ENCODE results near the gene CFAP251. TPM values are rescaled to one million over a fixed set of nuclear protein-coding genes. Genes with fewer than 3 reads are reported as not detected.

CFAP251 gene
- total and polyA plus RNA-seq, 10 of the 15 experiments (the other 5 are each of a cell fraction or from before 2014, with no cell fraction given) = 0.10 to 0.97 (median 0.64) TPM

DNA sequence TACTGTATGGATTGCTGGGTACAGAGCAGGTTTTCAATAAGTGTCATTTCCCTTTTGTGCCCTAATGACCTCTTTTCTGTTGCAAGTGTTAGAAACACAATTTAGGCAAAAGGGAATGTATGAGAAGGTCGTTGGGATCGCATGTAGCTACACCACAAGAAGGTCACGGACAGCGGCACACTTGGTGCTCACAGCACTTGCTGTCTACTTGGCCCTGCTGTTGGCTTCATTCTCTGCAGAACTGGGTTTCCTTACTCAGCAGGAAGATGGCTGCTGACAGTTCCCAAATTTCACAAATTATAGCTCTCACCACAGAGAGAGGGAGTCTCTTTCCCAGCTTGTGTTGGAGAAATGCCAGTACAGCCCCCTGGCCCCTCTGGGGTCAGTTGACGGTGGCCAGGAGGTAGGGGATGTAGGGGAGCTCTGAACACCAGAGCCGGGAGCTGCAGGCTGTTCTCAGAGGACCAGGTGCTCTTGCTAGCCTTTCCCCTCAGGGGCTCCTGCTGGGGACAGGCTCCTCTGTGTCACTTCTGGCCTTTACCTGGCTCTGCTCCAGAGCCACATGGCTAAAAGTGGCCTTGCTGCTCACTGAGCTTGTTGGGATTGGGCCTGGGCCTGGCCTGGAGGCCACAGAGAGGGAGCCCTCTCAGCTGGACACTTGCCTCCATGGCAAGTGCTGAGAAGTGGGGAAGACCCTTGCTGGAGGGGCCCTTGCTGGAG lies 52.3 kb downstream of the CFAP251 start:
- ATAC-seq = no peak
- SMC1A ChIA-PET (ENCODE audit: uncharacterized antibody, unreplicated experiment) = interaction anchor here (1.6 kb wide), 1 partner anchor 9 kb away, joined by 4 read pairs; no protein-coding TSS in a partner anchor
- no peak overlapping the region for H3K4me2 ChIP-seq (ENCODE audit: control insufficient read depth, insufficient read depth)
- no peak for DNase-seq (ENCODE audit: low read depth, low spot score)
- no TSS peak for BruUV-seq (replicated peaks)
- H3K9me3 ChIP-seq (replicated peaks; ENCODE audit: control insufficient read depth, insufficient read depth, low read length) = peaks cover 8% of the 10 kb centered on the region; the same call in 2 of the 3 replicates
- H3K79me2 ChIP-seq (ENCODE audit: control insufficient read depth, insufficient read depth, low read length) = no peaks in the 10 kb centered on the region
- no peaks in the 10 kb centered on the region; a peak in 1 of 4 replicates for H3K27me3 ChIP-seq (replicated peaks in 1 of 2; ENCODE audit: control insufficient read depth in 2 of 2, insufficient read depth in 2 of 2, low read length in 1 of 2)
- in situ Hi-C loops (cut with MboI) (no loop called here), intact Hi-C loops (cut with micrococcal nuclease; ENCODE audit: unreplicated experiment) (no loop called here)
- TF ChIP-seq BMI1 (IDR thresholded peaks at IDR 0.05; ENCODE audit: borderline replicate concordance) = no peak
- no peak for TF ChIP-seq NFYB (IDR thresholded peaks at IDR 0.05; ENCODE audit: insufficient read depth, low read depth, low read length)
- no peak for TF ChIP-seq ZNF384 (IDR thresholded peaks at IDR 0.05; ENCODE audit: borderline replicate concordance, low read depth, low read length)
- CTCF ChIA-PET = no interaction called here
- no peak for FAIRE-seq
- WGBS (ENCODE audit: insufficient coverage, insufficient replicate concordance, low lambda C conversion rate, missing lambda C conversion rate) = 56% methylated on average over 6 of the region's 6 CpGs
- RAD21 ChIA-PET (ENCODE audit: unreplicated experiment) = no interaction called here
- no peaks in the 10 kb centered on the region for H4K20me1 ChIP-seq (ENCODE audit: control insufficient read depth, insufficient read depth)
- no peaks in the 10 kb centered on the region for H3K36me3 ChIP-seq (ENCODE audit: control insufficient read depth in 2 of 2, insufficient read depth in 2 of 2, low read length in 1 of 2)
- no peak overlapping the region for H3K9ac ChIP-seq (ENCODE audit: control insufficient read depth, insufficient read depth, low read length)
- H3K27ac ChIP-seq (ENCODE audit: control insufficient read depth, insufficient read depth) = no peak overlapping the region
- no peak overlapping the region for H3K4me3 ChIP-seq
- no peak overlapping the region for H2AFZ ChIP-seq (ENCODE audit: control insufficient read depth, low read depth, low read length)
- peaks cover 4% of the 10 kb centered on the region for H3K4me1 ChIP-seq (ENCODE audit: control insufficient read depth, insufficient read depth, low read length)
- POLR2A ChIA-PET = interaction anchor here (0.8 kb wide), 1 partner anchor 10 kb away, joined by 9 read pairs; no protein-coding TSS in a partner anchor

DNA sequence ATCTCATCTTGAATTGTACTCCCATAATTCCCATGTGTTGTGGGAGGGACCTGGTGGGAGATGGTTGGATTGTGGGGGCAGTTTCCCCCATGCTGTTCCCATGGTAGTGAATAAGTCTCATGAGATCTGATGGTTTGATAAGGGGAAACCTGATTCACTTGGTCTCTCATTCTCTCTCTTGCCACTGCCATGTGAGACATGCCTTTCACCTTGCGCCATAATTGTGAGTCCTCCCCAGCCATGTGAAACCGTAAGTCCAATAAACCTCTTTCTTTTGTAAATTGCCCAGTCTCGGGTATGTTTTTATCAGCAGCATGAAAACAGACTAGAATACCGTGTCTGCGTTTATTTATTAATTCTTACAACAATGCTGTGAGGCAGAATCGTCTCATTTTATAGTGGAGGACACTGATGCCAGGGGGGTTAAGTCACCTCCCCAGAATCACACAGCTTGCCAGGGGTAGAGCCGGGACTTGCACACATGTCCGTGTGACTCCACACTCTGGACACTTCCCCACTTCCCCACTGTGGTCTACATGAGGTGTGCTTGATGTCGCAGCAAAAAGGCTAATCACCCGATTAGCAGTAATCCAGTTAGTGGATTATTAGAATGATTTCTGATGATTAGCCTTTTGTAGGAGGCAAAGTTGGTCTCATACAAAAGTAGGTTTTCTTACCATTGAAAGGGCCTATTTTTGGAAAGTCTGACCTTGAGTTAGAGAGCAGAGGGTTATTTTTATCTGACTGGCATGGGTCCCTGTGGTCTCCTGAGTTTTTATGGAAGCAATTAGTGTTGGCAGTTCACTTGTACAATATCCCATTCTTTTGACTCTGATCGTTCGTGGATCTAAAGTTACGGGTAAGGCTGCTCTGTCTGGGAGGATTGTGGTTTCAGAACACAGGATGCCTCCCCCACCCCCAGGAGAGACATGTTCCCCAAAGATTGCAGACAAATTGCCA lies 55.9 kb downstream of the CFAP251 start:
- H3K9ac ChIP-seq (ENCODE audit: control insufficient read depth, insufficient read depth, low read length) = no peak overlapping the region
- in situ Hi-C loops (cut with MboI) = no loop called here
- no peak for DNase-seq (ENCODE audit: low read depth, low spot score)
- H2AFZ ChIP-seq (ENCODE audit: control insufficient read depth, low read depth, low read length) = no peak overlapping the region
- no peak overlapping the region for H3K27ac ChIP-seq (ENCODE audit: control insufficient read depth, insufficient read depth)
- ChIA-PET CTCF (no interaction called here), RAD21 (ENCODE audit: unreplicated experiment) (interaction anchor here (0.5 kb wide), 1 partner anchor 173 kb away, joined by 3 read pairs; no protein-coding TSS in a partner anchor), SMC1A (ENCODE audit: uncharacterized antibody, unreplicated experiment) (interaction anchor here (1.2 kb wide), 1 partner anchor 10 kb away, joined by 3 read pairs; no protein-coding TSS in a partner anchor), POLR2A (no interaction called here)
- BruUV-seq (replicated peaks) = no TSS peak
- no peaks in the 10 kb centered on the region for H3K79me2 ChIP-seq (ENCODE audit: control insufficient read depth, insufficient read depth, low read length)
- H3K27me3 ChIP-seq (replicated peaks in 1 of 2; ENCODE audit: control insufficient read depth in 2 of 2, insufficient read depth in 2 of 2, low read length in 1 of 2) = no peaks in the 10 kb centered on the region; a peak in 1 of 4 replicates
- no peaks in the 10 kb centered on the region for H3K36me3 ChIP-seq (ENCODE audit: control insufficient read depth in 2 of 2, insufficient read depth in 2 of 2, low read length in 1 of 2)
- no peak for FAIRE-seq
- intact Hi-C loops (cut with micrococcal nuclease; ENCODE audit: unreplicated experiment) = no loop called here
- ATAC-seq = no peak
- peaks cover 4% of the 10 kb centered on the region; the same call in 1 of the 2 replicates for H3K4me1 ChIP-seq (ENCODE audit: control insufficient read depth, insufficient read depth, low read length)
- no peak for TF ChIP-seq CBFB (IDR thresholded peaks at IDR 0.05; ENCODE audit: low read depth)
- no peak for TF ChIP-seq KLF5 (IDR thresholded peaks at IDR 0.05; ENCODE audit: partially characterized antibody)
- TF ChIP-seq, protein P1, sequence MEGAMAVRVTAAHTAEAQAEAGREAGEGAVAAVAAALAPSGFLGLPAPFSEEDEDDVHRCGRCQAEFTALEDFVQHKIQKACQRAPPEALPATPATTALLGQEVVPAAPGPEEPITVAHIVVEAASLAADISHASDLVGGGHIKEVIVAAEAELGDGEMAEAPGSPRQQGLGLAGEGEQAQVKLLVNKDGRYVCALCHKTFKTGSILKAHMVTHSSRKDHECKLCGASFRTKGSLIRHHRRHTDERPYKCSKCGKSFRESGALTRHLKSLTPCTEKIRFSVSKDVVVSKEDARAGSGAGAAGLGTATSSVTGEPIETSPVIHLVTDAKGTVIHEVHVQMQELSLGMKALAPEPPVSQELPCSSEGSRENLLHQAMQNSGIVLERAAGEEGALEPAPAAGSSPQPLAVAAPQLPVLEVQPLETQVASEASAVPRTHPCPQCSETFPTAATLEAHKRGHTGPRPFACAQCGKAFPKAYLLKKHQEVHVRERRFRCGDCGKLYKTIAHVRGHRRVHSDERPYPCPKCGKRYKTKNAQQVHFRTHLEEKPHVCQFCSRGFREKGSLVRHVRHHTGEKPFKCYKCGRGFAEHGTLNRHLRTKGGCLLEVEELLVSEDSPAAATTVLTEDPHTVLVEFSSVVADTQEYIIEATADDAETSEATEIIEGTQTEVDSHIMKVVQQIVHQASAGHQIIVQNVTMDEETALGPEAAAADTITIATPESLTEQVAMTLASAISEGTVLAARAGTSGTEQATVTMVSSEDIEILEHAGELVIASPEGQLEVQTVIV (IDR thresholded peaks at IDR 0.05; ENCODE audit: borderline replicate concordance, partially characterized antibody) = no peak
- TF ChIP-seq, protein P2, sequence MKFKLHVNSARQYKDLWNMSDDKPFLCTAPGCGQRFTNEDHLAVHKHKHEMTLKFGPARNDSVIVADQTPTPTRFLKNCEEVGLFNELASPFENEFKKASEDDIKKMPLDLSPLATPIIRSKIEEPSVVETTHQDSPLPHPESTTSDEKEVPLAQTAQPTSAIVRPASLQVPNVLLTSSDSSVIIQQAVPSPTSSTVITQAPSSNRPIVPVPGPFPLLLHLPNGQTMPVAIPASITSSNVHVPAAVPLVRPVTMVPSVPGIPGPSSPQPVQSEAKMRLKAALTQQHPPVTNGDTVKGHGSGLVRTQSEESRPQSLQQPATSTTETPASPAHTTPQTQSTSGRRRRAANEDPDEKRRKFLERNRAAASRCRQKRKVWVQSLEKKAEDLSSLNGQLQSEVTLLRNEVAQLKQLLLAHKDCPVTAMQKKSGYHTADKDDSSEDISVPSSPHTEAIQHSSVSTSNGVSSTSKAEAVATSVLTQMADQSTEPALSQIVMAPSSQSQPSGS (IDR thresholded peaks at IDR 0.05; ENCODE audit: low read length) = no peak
- TF ChIP-seq BHLHE40 (IDR thresholded peaks at IDR 0.05; ENCODE audit: borderline replicate concordance in 1 of 2, low read depth in 2 of 2, low read length in 1 of 2) = no peak
- H3K4me2 ChIP-seq (ENCODE audit: control insufficient read depth, insufficient read depth) = no peak overlapping the region
- H4K20me1 ChIP-seq (ENCODE audit: control insufficient read depth, insufficient read depth) = no peaks in the 10 kb centered on the region
- H3K9me3 ChIP-seq (replicated peaks; ENCODE audit: control insufficient read depth, insufficient read depth, low read length) = peaks cover 8% of the 10 kb centered on the region; the same call in 2 of the 3 replicates
- 74% methylated on average over 13 of the region's 13 CpGs for WGBS (ENCODE audit: insufficient coverage, insufficient replicate concordance, low lambda C conversion rate, missing lambda C conversion rate)
- no peak overlapping the region for H3K4me3 ChIP-seq

Data from GM12878 (cell line).